ENCODE data around the gene SLC9A9.
"Not testable (repeated sequence)": the region's sequence is repeated elsewhere in the genome, so short reads cannot be mapped to it uniquely, and the experiment has no call there.

The SLC9A9 gene

DNA sequence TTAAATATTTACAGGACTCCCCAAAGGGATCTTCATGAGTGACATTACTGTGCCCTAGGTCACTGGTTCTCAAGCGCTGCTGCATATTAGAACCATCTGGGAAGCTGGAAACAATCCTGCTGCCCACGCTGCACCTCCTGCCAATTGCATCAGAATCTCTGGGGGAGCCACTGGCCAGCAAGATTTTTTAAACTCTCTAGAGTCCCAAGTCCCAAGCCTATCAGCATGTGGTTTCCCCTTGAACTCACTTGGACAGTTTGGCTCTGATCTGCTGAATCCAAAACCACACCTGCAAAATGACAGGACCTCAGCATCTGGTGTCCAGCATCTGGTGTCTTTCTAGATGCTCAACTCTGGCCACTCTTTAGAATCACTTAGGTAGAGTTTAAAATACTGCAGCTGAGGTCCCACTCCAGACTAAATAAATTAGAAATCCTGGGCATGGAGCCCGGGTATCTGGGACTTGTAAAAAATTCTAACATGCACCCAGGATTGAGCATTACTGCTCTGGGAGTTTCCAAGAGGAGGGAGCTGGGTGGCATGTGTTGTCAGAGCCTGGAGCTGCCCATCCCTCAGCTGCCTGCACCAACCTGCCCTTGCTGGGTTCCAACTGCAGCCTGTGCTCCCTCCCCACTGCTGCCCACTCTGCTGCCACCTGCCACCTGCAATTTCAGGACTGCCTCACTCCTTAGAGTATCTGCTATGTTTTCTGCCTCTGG lies 311.3 kb downstream of the SLC9A9 start:
- no peak for DNase-seq

DNA sequence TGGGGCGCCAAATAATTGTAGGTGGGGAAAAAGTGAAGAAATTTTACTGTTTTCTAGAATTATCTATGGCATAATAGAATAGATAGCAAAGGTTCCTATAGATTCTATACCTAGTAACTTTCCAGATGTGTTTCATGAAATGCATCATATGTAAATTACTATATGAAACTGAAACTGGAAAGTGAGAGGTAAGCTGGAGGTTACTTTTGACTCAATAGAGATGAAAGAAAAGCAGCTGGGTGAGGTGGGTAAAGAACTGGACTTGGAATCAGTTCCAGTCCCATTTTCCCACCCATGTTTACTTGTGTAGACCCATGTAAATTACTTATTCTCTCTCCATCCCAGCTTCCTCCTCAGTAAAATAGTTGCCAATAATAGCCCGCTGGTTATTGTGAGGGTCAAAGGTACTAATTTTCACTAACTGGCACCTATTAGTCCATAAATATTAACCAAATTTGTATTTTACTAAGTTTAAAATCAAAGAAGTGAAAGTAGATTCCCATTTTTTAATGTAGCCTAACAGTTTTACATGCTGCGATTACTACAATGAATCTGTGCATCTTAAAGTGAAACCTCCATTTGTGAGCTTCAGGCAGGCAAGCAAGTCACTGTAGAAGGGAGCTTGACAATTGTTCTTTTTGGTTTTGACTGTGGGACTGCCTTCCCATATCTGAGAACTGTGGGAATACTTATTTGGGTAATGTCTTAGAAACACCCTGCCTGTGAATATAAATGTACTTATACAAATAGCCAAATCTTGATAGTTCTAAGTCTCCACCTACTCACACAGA lies 312.1 kb downstream of the SLC9A9 start:
- DNase-seq, result no peak

DNA sequence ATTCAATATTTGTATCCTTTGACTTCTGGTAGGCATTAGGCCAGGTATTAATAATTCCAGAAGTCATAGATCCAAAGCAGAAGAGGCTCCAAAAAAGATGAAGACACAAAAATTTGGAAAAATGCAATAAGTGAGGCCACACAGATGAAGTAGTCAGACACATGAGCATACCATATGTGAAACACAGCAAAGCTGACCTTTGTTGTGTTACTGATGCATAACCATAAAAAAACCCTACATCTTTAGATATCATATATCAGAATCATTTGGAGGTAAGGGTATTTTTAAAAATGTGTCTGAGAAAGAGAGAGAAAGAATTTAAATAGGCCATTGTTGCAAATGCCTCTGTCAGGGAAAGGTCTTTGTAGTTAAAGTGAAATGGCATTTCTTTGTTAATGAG lies 314.9 kb downstream of the SLC9A9 start:
- no peak for DNase-seq

DNA sequence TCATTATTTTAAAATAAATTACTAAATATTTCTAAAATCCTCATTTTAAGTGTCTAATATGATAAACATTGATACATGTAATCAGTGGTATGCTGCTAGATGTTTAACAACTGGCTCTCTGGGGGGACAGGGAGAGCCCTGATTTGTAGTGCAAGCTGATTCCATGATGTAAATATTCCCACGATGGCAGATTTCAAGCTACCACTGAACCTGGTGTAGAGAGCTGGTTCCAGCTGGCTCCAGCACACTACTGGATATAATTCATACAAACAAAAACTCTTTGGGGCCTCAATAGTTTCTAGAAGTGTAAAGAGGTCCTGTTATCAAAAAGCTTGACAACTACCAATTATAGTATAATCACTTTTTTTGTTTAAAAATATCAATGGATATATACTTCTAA lies 316.2 kb downstream of the SLC9A9 start:
- no peak for DNase-seq

DNA sequence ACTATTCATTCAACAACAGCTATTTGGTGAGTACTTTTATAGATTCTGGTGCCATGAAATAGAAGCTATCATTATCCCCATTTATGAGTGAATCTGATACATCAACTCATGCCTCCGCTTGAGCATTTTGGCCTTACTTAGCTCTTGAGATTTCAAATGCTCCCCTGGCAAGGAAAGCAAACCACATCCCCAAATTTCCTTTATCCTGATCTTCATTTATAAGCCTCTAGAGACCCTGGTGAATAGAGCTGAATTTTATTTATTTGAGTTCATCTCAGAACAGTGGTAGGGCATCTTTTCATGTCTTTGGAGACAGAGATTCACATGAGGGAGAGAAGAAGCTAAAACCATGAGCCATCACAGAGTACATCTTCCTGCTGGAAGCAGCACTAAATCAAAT lies 317.2 kb downstream of the SLC9A9 start:
- no peak for DNase-seq

DNA sequence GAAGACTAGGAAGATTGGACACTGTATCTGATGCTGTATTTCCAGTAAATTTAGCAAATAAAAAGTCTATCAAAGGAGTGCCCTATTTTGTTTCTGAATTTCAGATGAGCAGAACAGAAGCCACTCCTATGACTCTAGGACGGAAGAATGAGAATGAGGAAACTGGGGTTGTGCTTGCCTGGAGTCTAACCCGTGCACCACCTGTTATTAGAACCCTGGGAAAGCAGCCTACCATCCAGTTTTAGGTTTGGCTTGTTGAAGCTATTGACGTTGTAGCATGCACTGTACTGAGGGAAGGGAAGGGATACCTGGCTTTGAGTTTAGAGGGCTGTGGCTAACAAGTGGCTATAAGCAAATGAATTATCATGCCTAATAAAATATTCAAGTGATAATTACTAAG lies 318.5 kb downstream of the SLC9A9 start:
- DNase-seq, result no peak

DNA sequence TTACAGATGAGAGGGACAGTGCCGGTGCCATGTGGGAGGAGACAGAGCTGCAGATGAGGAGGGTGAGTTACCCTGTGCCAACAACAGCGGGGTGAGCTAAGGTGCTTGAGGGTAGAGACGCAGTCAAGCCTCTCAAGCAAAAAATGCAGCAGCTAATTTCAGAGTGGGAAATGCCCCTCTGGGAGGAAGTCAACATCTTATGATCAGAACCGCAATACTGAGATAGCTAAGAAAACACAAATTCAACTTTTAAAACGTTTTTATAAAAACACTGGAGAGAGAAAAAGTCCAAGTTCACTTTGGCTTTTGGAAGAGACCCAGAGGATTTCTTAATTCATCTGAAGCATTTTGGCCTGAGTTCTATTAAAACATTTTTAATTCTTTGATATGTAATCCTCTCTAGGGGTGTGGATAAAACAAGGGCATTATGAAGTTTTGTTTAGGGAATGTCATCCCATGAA lies 319.2 kb downstream of the SLC9A9 start:
- DNase-seq, result no peak

DNA sequence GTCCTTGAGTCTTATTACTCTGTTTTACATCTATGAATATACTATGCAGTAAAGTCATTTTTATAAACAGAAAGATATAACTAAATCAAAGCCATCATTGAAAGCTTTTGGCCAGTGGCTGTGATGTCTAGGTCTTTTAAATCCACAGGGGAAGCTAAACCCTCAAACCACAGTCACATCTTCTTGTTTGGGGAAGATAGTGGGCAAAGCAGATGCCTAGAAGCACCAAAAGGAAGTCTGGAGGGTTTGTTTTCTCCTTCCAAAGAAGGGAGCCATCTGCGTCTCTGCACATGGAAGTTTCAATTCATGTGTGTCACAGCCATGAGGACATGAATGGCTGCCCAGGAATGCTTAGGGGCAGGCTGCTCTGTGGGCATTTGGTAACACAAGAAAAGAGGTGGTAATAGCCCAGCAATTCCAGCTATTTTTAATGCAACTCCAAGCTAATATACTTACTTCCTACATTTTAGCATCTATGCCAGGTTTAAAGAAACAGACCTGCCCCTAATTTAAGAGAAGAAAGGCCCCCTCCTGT lies 322.2 kb downstream of the SLC9A9 start:
- no peak for DNase-seq

DNA sequence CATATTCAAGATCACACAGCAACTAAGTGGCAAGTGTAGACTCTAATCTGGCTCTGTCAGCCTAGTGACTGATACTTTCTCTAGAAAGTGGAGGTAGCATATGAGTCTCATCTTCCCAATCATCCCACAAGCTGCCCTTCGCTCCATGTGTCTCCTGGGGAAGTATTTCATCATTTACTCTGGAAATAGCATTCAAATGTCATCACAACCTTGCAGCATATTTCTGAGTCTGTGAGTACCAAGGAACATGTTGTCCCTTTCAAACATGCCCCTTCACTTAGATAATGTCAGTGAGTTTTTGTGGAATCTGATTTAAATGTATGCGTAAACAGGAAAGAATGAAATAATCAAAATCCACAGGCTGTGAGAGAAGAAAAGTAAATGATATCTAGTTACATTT lies 322.9 kb downstream of the SLC9A9 start:
- DNase-seq, result no peak

DNA sequence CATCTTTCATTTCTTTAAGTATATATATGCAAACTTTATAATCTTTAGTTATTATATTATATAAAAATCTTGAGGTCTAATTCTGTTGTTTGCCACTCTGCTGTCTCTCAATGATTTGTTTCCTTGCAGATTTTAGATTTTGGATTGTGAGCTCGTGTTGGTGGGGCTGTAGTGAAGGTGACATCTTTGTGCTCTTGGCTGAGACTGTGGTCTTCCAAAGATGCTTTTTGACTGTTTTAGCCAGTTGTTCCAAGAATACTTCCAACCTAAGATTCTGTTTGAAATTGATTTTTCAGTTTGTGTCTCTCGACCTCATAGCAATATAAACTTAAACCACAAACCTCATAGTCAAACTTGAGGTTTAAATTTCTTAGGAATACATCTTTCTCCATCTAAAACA lies 326.5 kb downstream of the SLC9A9 start:
- no peak for DNase-seq

DNA sequence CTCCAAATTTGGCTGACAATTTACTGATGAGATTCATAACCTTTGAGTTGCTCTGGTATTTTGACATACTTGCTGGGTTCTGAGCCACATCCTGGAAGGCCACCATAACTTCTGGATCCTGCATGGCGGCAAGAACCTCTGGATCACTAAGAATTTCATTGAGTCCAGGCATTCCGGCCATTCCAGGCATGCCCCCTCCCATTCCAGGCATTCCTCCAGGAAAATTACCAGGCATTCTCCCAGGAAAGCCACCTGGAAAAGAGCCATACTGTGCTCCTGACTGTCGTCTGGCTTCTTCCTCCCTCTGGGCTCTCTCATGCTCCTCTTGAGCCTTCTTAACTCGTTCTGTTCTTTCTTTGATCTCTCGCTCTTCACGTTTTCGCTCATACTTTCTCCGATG lies 331.1 kb downstream of the SLC9A9 start:
- DNase-seq, result not testable (repeated sequence)

DNA sequence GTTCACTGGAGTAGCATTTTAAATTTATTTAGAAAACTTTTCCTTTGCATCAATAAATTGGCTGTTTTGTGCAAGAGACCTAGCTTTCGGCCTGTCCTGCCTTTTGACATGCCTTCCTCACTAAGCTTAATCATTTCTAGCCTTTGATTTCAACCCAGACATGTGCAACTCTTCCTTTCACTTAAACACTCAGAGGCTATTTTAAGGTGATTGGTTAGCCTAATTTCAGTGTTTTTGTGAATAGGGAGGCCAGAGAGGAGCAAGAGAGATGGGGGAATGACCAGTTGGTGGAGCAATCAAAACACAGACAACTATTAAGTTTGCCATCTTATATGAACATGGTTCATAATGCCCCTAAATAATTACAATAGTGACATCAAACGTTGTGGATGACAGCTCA lies 333.4 kb downstream of the SLC9A9 start:
- DNase-seq, result no peak

DNA sequence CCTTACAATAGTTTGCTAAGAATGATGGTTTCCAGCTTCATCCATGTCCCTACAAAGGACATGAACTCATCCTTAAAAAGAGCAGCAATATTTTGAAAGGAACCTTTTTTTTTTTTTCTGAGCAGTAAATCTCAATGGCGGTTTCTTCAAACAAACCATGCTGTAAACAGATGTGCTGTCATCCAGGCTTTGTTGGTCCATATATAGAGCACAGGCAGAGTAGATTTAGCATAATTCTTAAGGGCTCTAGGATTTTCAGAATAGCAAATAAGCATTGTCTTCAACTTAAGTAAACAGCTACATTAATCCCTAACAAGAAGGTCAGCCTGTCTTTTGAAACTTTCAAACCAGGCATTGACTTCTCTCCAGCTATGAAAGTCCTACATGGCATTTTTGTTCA lies 334.2 kb downstream of the SLC9A9 start:
- no peak for DNase-seq

DNA sequence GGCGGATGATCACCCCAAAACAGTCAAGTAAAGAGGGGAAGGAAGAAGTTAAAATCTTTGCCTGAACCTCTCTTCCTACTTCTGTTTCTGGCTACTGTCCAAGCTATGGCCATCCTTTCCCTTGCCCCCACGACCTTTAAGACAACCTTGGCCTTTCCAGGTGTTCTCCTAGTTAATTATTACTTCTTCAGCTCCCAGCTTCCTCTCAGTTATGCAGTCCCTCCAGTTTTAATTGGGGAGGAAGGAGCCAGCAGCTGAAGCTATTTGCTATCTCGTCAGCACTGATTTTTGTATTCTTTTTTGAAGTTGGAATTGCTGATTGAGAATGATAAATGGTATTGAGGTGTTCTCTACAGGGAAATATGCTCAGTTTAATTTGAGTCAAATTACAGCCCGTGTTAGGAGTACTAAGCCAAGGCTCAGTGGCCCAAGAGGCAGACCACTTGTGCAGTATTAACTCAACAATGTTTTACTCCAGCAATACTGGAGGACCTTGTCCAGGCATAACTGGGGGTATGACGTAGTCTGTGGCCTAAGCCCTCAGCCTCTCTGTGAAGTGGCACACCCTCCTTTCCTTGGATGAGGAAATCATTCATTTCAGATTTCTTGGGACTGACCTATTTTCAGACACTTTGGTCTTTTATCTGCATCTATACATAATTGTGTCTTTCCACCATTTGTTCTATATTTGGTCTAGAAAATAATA lies 336.9 kb downstream of the SLC9A9 start:
- no peak for DNase-seq

DNA sequence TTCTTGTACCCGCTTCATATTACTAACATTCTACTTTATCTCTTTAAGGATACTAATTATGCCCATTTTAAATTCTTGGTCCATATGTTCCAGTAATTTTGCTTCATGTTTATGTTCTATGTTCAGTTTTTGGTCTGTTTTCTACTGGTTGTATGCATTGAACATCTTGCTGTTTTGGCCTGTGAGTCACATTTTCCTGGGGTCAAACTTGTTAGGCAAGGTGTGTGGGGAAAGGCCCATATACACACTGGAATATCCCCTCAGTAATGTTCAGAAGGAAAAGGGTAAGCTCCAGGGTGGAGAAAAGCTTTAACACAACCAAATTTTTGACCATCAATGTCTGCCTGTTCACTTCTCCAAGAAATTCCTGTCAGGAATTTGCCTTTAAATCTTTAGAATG lies 337.7 kb downstream of the SLC9A9 start:
- DNase-seq, result no peak

DNA sequence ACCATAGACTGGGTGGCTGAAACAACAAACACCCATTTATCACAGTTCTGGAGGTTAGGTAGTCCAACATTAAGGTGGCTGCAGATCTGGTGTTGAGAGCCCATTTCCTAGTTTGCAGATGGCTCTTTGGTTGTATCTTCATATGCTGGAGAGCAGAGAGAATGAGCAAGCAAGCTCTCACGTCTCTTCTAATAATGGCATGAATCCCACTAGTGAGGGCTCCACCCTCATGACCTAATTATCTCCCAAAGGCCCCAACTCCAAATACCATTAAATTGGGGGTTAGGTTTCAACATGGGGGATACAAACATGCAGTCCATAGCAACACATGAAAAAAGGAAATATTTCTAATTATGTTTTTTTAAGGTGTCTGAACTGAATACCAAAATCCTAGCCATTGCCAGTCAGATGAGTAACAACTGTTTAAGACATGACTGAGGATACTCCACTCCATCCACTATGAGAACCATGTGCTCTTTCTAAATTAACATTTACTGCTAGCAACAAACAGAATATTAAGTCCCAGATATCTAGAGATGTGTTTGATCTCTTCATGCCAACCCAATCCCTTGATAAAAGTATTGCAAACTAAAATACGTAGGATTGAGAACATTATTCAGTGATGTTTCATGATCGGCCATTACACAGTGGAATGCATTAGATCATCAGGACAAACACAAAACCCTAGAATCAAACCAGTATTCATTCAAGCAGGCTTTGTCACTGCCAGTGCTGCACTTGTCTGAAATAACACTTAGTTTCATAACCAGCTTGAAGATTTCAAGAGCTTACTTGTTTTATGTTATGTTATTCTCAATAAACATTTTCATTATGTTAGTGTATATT lies 340.3 kb downstream of the SLC9A9 start:
- no peak for DNase-seq

DNA sequence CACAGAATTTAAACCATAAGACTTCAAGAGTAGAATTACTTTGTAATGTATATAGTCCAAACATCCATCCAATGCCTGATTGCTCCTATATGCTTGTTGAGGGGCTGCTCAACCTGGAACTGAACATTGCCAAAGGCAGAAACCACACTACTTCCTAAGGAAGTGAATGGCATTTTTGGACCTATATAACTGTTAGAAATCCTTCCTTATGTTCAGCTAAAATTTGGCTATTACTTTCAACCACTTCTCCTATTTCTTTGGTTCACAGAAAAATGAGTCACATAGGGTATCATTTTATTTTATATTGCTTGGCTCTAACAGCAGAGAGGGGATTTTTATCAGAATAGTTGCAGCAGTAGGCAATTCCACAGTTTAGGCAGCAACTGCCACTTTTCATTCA lies 342.1 kb downstream of the SLC9A9 start:
- DNase-seq, result no peak

DNA sequence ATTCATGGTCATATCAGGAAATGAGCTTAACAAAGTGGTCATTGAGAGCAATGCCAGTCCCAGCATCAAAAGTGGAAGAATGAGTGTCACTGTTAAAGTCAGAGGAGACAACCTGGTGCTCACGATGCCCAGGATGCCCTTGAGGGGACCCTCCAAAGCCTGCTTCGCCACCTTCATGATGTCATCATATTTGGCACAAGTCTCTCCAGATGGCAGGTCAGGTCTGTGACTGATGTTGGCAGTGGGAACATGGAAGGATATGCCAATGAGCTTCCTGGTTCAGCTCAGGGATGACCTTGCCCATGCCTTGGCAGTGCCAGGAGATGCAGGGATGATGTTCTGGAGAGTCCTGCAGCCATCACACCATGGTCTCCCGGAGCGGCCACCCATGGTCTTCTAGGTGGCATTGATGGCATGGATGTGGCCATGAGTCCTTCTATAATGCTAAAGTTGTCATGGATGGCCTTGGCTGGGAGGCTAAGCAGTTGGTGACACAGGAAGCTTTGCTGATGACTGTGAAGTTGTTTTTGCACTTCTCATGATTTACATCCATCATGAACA lies 344.9 kb downstream of the SLC9A9 start:
- DNase-seq, result no peak

DNA sequence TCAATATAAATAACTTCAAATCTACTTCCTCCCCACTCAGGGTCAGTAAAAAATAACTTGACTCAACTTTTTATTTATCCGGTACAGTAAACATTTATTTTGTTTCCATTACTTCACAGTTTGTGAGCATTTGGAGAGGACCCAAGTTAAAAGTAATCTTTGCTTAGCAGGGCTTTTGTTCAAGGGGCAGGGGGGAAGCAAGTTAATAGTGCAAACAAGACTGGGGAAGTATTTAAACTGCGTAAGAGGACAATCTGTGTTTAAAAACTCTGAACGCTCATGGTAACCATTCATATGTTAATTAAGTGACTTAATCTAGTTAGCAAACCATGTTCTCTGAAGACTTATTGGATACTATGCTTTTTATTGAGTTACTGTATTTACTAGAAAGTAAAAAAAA lies 346.2 kb downstream of the SLC9A9 start:
- no peak for DNase-seq

DNA sequence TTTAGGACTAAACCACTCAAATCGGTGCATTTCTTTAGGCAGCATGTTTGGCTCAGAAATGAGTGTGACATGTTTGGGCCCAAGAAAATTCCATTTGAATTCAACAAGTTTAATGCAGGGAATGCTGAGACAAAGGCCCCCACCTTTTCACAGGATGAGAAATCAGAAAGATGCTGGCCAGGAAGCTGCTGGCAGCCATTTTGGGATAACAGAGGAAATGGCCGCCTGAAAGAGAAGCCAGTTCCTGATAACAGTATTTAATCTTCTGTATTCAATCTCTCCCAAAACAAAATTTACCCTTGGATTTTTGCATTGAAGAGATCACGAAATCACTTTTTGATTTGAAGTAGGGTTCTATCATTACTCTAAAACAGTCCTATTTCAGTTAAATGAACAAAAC lies 350.9 kb downstream of the SLC9A9 start:
- DNase-seq, result no peak

DNA sequence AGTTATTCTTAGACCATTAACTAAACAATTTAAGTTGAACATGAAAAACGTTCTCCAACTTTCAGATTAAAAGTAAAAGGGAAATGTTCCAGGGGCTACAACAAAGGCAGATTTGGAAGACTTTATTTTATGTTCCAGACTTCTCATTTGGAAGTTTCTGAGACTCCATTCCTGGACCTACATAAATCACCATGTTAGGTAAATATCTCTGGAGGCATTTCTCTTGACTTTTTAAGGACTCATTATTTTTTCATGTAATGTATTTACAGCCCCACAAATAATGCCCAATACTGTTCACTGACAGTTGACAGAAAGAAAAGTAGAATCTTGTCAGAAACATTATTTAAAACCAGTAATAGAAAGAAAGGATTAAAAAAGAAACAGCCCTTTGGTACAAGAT lies 352.1 kb downstream of the SLC9A9 start:
- DNase-seq, result no peak

DNA sequence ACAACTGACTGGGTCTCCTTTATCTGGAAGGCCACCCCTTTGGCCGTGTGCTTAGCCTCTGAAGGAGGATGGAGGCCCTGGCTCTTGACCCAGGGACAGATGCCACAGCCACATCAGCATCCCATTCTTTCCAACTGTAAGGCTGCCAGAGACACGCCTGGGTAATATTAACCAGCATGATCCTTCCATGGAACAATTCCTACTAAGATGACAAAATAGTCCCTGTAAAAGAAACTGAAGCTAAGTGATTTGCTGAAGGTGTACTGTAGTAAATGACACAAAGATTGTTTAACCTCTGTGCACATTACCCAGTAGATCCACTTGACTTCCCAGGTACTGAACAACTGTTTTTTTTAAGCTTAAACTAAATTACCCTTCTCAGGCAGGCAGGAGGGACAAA lies 352.7 kb downstream of the SLC9A9 start:
- DNase-seq, result no peak
